GM12891 (cell line): ENCODE results near the gene CBLB.

Experiments
- DNase-seq: peaks from one replicate; pipeline ENCODE4 v3.0.0; 2011; ENCODE audit warnings: low spot score; ENCODE audit not compliant: insufficient read length
- FAIRE-seq: peaks from 2 replicates; lab custom pipeline; 2011; peaks lifted over from hg19 to GRCh38; lab: Jason Lieb, UNC
- PAX5 ChIP-seq: IDR thresholded peaks from 2 replicates; pipeline ENCODE4 v1.6.1; 2011; ENCODE audit warnings: low read length, moderate library complexity, mild to moderate bottlenecking; ENCODE audit not compliant: insufficient read depth, severe bottlenecking
- POLR2A ChIP-seq: IDR thresholded peaks from 2 replicates; pipeline ENCODE4 v1.6.1; 2011; ENCODE audit warnings: low read depth, low read length, control low read depth
- POLR2AphosphoS5 ChIP-seq: IDR thresholded peaks from 2 replicates; pipeline ENCODE4 v1.6.1; 2011; ENCODE audit warnings: low read depth, low read length, control low read depth
- POU2F2 ChIP-seq: IDR thresholded peaks from 2 replicates; pipeline ENCODE4 v1.6.1; 2011; ENCODE audit warnings: low read depth, mild to moderate bottlenecking, control low read depth, low read length, moderate library complexity
- SPI1 ChIP-seq: IDR thresholded peaks from 2 replicates; pipeline ENCODE4 v1.6.1; 2011; ENCODE audit warnings: low read depth, low read length, control low read depth
- TAF1 ChIP-seq: IDR thresholded peaks from 2 replicates; pipeline ENCODE4 v1.6.1; 2011; ENCODE audit warnings: low read depth, low read length, control low read depth

CBLB gene

DNA sequence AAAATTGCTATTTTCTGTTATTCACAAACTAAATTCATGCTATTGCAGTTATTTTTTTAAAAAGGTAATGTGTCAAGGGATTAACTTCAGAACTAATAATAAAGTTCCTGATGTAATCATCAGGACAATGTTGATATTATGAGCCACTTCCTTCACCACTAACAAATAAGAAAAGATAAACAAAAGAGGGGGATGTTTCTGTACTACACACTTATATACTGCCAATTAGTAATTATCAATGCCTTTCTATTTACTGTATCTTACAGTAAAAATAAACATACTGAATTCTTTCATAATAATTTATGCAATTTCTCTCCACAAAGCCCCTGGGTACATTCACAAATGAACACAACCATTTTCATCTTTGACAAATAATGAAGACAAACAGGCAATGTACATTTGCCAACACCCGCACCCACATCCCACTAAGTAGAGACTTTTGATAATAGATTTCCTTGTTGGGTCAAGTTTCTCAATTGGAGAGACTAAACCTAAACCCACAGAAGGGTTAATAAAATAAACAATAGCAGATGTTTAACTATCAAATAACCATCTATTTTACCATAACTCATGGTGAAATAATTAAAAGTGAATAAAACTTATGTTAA, 3.7 kb downstream of the CBLB start:
- DNase-seq (no peak), FAIRE-seq (no peak)
- no peak for TF ChIP-seq PAX5
- no peak for TF ChIP-seq SPI1
- TF ChIP-seq POU2F2 = no peak
- no peak for TF ChIP-seq POLR2AphosphoS5
- no peak for TF ChIP-seq POLR2A

DNA sequence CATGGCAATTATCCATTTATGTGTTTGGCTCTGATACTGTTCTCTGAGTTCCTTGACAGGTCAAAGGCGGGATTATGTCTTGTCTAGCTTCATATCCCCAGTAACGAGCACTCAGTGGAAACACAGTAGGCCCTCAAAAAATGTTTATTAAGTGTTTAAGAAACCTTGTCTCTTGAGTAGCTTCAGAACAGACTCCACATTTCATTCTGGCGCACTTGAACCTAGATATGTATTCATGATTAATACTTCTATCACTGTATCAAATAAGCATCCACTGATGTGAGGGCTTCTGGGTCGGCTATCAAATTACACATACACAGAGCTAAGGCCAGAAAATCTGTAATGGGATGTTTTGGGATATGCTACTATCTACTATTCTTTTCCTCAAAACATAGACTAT, 4.6 kb downstream of the CBLB start:
- TF ChIP-seq TAF1 = no peak
- TF ChIP-seq POLR2AphosphoS5 = no peak
- TF ChIP-seq POU2F2 = no peak
- no peak for TF ChIP-seq POLR2A
- no peak for TF ChIP-seq PAX5
- no peak for TF ChIP-seq SPI1
- FAIRE-seq = no peak
- DNase-seq = no peak

DNA sequence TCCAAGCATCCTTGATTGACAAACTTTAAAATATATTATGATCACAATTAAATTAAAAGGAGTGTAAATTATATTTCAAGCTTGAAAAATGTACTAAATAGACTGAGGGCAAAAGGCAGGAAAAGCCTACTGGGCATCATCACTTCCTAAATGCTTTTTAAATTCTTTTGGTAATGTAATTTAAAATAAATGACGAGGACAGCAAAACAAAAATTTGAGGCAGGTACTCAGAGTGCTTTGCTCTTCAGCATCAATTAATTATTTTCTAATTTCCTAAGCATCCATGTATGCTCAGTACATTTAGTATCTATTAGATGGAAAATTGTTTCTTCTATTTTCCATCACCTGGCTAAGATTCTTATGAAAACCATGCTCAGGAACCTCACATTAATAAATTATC, 5.2 kb downstream of the CBLB start:
- FAIRE-seq (no peak), DNase-seq (no peak)
- TF ChIP-seq TAF1 = no peak
- no peak for TF ChIP-seq POLR2AphosphoS5
- TF ChIP-seq POLR2A = no peak
- TF ChIP-seq SPI1 = no peak
- no peak for TF ChIP-seq PAX5
- TF ChIP-seq POU2F2 = no peak

DNA sequence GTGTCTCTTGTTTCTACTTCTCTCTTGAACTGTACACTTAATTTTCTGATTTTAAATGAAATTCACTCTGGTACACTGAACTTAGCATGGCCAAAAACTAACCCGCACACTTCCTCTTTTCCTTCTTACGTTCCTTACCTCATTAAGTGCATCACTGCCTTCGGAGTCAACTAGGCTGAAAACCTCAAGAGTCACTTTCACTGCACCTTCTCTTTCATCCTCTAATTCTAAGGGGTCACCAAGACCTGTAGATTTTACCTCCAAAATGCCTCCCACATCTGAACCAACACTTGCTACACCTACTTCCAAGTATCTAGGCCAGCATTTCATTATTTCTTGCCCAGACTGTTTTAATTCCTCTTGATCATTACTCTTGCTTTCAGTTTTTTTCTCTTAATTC, 6.6 kb downstream of the CBLB start:
- FAIRE-seq (peak; percentile 91), DNase-seq (no peak)
- TF ChIP-seq POLR2AphosphoS5 (no peak), POU2F2 (no peak), POLR2A (no peak), TAF1 (no peak), SPI1 (peak; percentile 100), PAX5 (peak; percentile 91)

DNA sequence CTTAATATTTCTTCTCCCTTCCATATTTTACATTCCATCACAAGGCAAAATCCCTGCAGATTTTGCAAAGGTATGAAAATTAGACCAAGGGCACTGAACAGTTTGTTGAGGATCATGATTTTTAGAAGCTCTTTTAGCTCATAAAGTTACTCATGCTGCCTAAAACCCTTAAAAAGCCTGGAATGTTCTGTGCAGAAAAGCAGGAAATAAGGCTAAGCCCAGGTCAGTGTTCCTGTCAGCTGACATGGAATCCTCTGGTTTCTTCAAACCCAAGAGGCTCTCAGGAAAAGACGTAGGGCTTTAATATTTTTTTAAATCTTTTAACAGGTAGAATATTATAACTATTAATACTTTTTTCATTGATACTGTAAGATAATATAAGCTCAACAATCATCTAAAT, 8.2 kb downstream of the CBLB start:
- FAIRE-seq (no peak), DNase-seq (no peak)
- TF ChIP-seq SPI1 (no peak), PAX5 (no peak), POLR2AphosphoS5 (no peak), TAF1 (no peak), POU2F2 (no peak), POLR2A (no peak)

DNA sequence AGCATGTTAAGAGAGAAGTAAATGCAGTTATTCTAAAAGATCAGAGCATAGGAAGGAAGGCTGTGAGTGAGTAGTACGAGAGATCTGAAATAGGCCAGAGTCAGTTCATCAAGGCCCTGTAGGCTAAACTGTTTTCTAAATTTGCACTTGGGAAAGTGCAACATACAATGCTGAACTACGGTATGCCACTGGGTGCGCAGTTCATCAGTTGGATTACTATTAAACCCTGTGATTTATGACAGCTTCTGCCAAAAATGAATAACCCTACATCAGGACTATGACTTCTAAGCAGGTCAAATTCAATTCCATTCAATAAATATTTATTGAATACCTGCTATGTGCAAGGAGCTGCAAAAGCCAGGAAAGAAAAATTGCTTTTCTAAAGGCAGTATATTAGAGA, 10.8 kb downstream of the CBLB start:
- FAIRE-seq = no peak
- no peak for DNase-seq
- no peak for TF ChIP-seq PAX5
- no peak for TF ChIP-seq POLR2AphosphoS5
- no peak for TF ChIP-seq SPI1
- TF ChIP-seq TAF1 = no peak
- no peak for TF ChIP-seq POLR2A
- no peak for TF ChIP-seq POU2F2

DNA sequence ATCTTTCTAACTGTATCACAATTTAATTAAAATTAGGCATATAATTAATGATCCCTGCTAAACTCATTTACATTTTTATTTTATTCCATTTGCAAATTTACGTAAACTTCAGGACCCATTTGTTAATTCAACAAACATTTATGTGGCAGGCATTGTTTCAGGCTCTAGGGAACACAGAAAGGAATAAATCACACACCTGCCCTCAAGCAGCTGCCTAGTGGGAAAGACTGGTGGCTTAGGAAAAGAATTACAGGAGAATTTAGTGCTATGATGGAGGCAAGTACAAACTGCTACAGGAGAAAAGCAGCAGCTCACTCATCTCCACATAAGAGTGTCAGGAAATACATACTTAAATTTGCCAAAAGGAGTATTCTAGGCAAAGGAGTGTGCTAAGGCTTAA, 11.2 kb downstream of the CBLB start:
- DNase-seq (no peak), FAIRE-seq (no peak)
- TF ChIP-seq POU2F2 (no peak), SPI1 (no peak), PAX5 (no peak), TAF1 (no peak), POLR2A (no peak), POLR2AphosphoS5 (no peak)

DNA sequence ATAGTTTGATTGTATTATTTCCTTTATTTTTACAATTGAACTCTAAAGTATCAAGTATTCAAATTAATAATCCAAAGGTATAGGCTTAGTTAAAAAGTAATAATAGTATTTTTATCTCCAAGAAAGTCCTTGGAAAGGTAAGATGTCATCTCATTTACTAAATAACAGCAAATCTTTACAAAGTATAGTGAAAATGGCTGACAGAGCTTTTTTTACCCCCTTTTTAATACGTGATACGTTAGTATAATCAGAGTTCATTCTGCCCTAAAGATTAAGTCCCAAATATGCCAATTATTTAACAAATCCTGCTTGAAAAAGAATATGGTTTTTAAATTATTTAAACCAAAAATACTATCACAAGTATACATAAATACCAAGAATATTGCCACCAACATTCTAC, 12.2 kb downstream of the CBLB start:
- TF ChIP-seq SPI1 (no peak), POLR2AphosphoS5 (no peak)
- DNase-seq = no peak
- FAIRE-seq = peak; percentile 38

DNA sequence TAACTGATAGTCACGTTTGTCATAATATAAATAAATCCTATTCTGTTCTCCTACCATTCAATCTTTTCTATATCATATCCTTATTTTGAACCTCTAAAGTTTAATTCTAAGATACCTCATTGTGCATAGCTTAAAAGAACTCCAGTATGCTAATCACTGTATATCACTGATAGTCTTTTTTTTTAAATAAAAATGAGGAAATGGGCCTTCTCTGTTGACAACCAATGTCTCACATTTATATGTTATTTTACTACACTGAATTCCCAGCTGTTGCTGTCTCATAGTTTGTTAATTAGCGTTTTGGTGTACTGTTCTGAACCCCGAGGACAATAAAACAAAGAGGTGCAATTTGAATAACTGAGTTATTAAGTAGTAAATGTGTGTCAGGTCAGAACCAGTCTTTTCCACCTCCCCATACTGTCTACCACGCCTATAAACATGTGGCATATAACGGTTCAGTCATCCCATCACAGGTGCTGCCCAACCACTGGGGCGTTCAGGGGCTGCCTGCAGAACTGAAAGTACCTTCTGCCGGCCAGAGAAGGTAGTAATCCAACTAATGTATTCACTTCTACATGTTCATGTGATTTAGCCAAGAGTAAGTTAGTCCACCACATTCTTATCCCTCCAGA, 14.9 kb downstream of the CBLB start:
- FAIRE-seq = peak; percentile 98
- peak; percentile 77 for TF ChIP-seq SPI1
- TF ChIP-seq POLR2A = peak; percentile 40; the same call in 1 of the 2 replicates
- TF ChIP-seq TAF1 = no peak
- peak; percentile 91 for TF ChIP-seq POU2F2
- TF ChIP-seq POLR2AphosphoS5 = peak; percentile 49
- TF ChIP-seq PAX5 = peak; percentile 42
- DNase-seq = no peak

DNA sequence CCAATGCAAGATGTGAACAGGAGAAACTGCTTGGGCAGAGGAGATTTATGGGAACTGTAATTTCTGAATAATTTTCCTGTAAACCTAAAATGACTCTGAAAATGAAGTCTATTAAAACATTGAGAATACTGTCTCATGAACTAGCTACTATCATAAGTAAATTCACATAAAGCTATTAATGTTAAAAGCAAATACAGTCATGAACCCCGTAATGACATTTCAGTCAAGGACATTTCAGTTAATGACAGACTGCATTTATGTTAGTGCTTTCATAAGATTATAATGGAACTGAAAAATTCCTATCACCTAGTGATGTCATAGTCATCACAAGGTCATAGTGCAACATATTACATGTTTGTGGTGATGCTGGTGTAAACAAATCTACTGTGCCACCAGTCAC, 17.2 kb downstream of the CBLB start:
- FAIRE-seq (peak; percentile 13), DNase-seq (no peak)
- TF ChIP-seq TAF1 (no peak), SPI1 (no peak), POU2F2 (no peak), POLR2A (no peak), POLR2AphosphoS5 (no peak), PAX5 (no peak)
